ENCODE measurements around the gene SF3B2. TPM values are rescaled to one million over a fixed set of nuclear protein-coding genes. Genes with fewer than 3 reads are reported as not detected.

Gene SF3B2
- total and polyA plus RNA-seq, 2 experiments from 2014 or later, result 120 to 155 TPM

- Histone ChIP-seq H3K4me1 (ENCODE audit: insufficient read depth) (no peaks in the 10 kb centered on the region), H4K20me1 (ENCODE audit: insufficient read depth, poor library complexity, severe bottlenecking) (no peaks in the 10 kb centered on the region), H3K9me3 (ENCODE audit: low read depth) (no peaks in the 10 kb centered on the region), H3K4me3 (no peak overlapping the region), H3K27ac (no peak overlapping the region), H2AFZ (no peak overlapping the region), H3K36me3 (replicated peaks; ENCODE audit: insufficient read depth, low read depth) (no peaks in the 10 kb centered on the region), H3K4me2 (no peak overlapping the region), H3K27me3 (peaks cover 15% of the 10 kb centered on the region), H3K79me2 (peaks cover 19% of the 10 kb centered on the region), H3K9me2 (replicated peaks; ENCODE audit: insufficient read depth) (no peaks in the 10 kb centered on the region)
- 70% methylated on average over 4 of the region's 4 CpGs for WGBS (ENCODE audit: low lambda C conversion rate, missing lambda C conversion rate)
- DNase-seq (ENCODE audit: low spot score), result no peak
- TF ChIP-seq CTCF (IDR thresholded peaks at IDR 0.05; ENCODE audit: poor library complexity) (no peak), EZH2 (IDR thresholded peaks at IDR 0.05; ENCODE audit: borderline replicate concordance) (no peak), EZH2phosphoT487 (IDR thresholded peaks at IDR 0.05; ENCODE audit: low read depth, severe bottlenecking, unreplicated experiment) (no peak)
Observed at GRCh38 chr11:66006891-66007176, 45.3 kb upstream of the SF3B2 start.

GRCh38 chr11:66007201-66007634 lies 44.9 kb upstream of the SF3B2 start:
- Histone ChIP-seq H4K20me1 (ENCODE audit: insufficient read depth, poor library complexity, severe bottlenecking) (no peaks in the 10 kb centered on the region), H3K27ac (no peak overlapping the region)
- WGBS (ENCODE audit: low lambda C conversion rate, missing lambda C conversion rate), result 37% methylated on average over 5 of the region's 5 CpGs

GRCh38 chr11:66008095-66008467 lies 44.1 kb upstream of the SF3B2 start:
- Histone ChIP-seq H3K4me3 (no peak overlapping the region), H4K20me1 (ENCODE audit: insufficient read depth, poor library complexity, severe bottlenecking) (no peaks in the 10 kb centered on the region), H3K9me2 (replicated peaks; ENCODE audit: insufficient read depth) (no peaks in the 10 kb centered on the region), H3K9me3 (ENCODE audit: low read depth) (no peaks in the 10 kb centered on the region), H3K27ac (no peak overlapping the region), H3K4me2 (no peak overlapping the region), H3K79me2 (peaks cover 15% of the 10 kb centered on the region), H3K36me3 (replicated peaks; ENCODE audit: insufficient read depth, low read depth) (no peaks in the 10 kb centered on the region), H3K27me3 (peaks cover 21% of the 10 kb centered on the region), H2AFZ (no peak overlapping the region), H3K4me1 (ENCODE audit: insufficient read depth) (no peaks in the 10 kb centered on the region)
- WGBS (ENCODE audit: low lambda C conversion rate, missing lambda C conversion rate), result 91% methylated on average over 2 of the region's 2 CpGs
- TF ChIP-seq EZH2phosphoT487 (IDR thresholded peaks at IDR 0.05; ENCODE audit: low read depth, severe bottlenecking, unreplicated experiment) (no peak), CTCF (IDR thresholded peaks at IDR 0.05; ENCODE audit: poor library complexity) (no peak)
- DNase-seq (ENCODE audit: low spot score), result no peak

More at GRCh38 chr11:66007201-66007634, 44.9 kb upstream of the SF3B2 start:
- Histone ChIP-seq H2AFZ (no peak overlapping the region), H3K79me2 (peaks cover 19% of the 10 kb centered on the region), H3K36me3 (replicated peaks; ENCODE audit: insufficient read depth, low read depth) (no peaks in the 10 kb centered on the region), H3K4me3 (no peak overlapping the region), H3K9me3 (ENCODE audit: low read depth) (no peaks in the 10 kb centered on the region), H3K27me3 (peaks cover 18% of the 10 kb centered on the region), H3K4me1 (ENCODE audit: insufficient read depth) (no peaks in the 10 kb centered on the region), H3K4me2 (no peak overlapping the region), H3K9me2 (replicated peaks; ENCODE audit: insufficient read depth) (no peaks in the 10 kb centered on the region)
- peak; percentile 49 for DNase-seq (ENCODE audit: low spot score)
- TF ChIP-seq EZH2phosphoT487 (IDR thresholded peaks at IDR 0.05; ENCODE audit: low read depth, severe bottlenecking, unreplicated experiment), result no peak
- TF ChIP-seq CTCF (IDR thresholded peaks at IDR 0.05; ENCODE audit: poor library complexity), result no peak
- no peak for TF ChIP-seq EZH2 (IDR thresholded peaks at IDR 0.05; ENCODE audit: borderline replicate concordance)
